Suprapubic skin (tissue), 4 donors: ENCODE results near the gene UQCRHL.

Source experiments
- CTCF ChIP-seq, 2 donors: fragments of 200-600 bp in 1 of 2; fragments of 450-650 bp in 1 of 2; sonication (generic) in 1 of 2; IDR thresholded peaks; one replicate each; pipeline ENCODE4 v1.5.1; 2016 to 2019; ENCODE audit warnings: antibody characterized with exemption in 2 of 2, mild to moderate bottlenecking in 1 of 2, moderate library complexity in 1 of 2
- EP300 ChIP-seq: sonication (generic); formaldehyde crosslinking; IDR thresholded peaks from one replicate; pipeline ENCODE4 v1.6.1; 2017; ENCODE audit warnings: antibody characterized with exemption
- POLR2A ChIP-seq, 2 donors: fragments of 450-650 bp; IDR thresholded peaks; one replicate each; pipeline ENCODE4 v1.6.1; 2017; ENCODE audit warnings: antibody characterized with exemption in 2 of 2, mild to moderate bottlenecking in 2 of 2, moderate library complexity in 2 of 2
- POLR2AphosphoS5 ChIP-seq, 3 donors: sonication (generic); formaldehyde crosslinking; IDR thresholded peaks; one replicate each; pipeline ENCODE4 v1.6.1; 2017; ENCODE audit warnings: antibody characterized with exemption in 3 of 3

DNA sequence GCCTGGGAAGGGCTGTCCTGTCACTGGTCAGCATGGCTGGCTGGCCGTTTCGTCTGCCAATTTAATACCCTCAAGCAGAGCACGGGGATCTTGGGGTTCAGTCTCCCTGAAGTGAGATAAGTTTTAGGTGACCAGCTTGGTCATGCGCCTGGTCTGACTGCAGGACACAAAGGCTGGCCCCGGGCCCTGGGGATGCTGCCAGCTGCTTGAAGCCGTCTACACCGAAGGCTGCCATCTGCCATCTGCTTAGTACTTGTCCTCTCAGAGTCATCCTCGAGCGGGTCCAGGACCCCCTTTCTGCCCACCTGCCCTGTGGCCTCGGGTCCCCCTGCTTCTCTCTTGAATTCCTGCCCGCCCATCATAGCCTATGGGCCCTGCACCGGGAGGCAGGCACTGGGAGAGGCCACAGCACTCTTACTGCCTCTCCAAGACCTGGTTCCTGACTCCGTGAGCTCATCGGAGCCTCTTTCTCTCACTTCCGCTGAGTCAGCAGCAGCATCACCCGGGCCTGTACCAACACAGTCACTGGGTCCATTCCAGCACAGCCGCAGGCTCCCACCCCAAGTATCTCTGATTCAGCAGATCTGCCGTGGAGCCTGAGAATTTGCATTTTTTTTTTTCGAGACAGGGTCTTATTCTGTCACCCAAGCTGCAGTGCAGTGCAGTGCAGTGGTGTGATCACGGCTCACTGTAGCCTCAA, 41.8 kb downstream of the UQCRHL start:
- TF ChIP-seq POLR2AphosphoS5 (IDR thresholded peaks at IDR 0.05) (no peak), POLR2A (IDR thresholded peaks at IDR 0.05) (no peak), EP300 (no peak), CTCF (IDR thresholded peaks at IDR 0.05) (no peak)
